HCT116 (cell line): ENCODE results near the gene EEF2. TPM values are rescaled to one million over a fixed set of nuclear protein-coding genes. Genes with fewer than 3 reads are reported as not detected.

Experiments
- ATAC-seq: fragments of 200-7000 bp; cut with Tn5 transposase; 2 replicates; pipeline ENCODE4 v1.9.1; 2020; ENCODE audit warnings: mild to moderate bottlenecking, moderate library complexity
- BruUV-seq: library from RNA; stranded (reverse); fragments of 400-500 nt; replicated peaks from 2 replicates; lab custom pipeline; 2021; lab: Mats Ljungman, UMichigan
- CTCF ChIA-PET: fragments of 300-600 bp; sonication (Branson Sonifier 250); formaldehyde crosslinking; loops from one replicate; lab custom pipeline; 2021; ENCODE audit warnings: antibody characterized with exemption; lab: Charles Lee
- POLR2A ChIA-PET: fragments of 300-600, 350-600 bp; sonication (Branson Sonifier 250); formaldehyde crosslinking; loops from one replicate; lab custom pipeline; 2021; ENCODE audit warnings: antibody characterized with exemption; lab: Charles Lee
- RAD21 ChIA-PET, 2 experiments: fragments of 300-600 bp; sonication (Branson Sonifier 250); formaldehyde crosslinking; loops; one replicate each; lab custom pipeline; 2023; ENCODE audit warnings: low total read pairs in 2 of 2; ENCODE audit not compliant: uncharacterized antibody in 2 of 2, unreplicated experiment in 2 of 2, low non-redundant PET in 1 of 2; lab: Charles Lee
- DNase-seq: peaks from one replicate; pipeline ENCODE4 v3.0.0-alpha.2; 2010; ENCODE audit warnings: low read depth, low spot score
- H2AFZ ChIP-seq: fragments of 200-600 bp; shearing (Covaris generic), sonication (generic); 2 replicates; pipeline ENCODE4 v1.6.1; 2017; ENCODE audit warnings: low read depth, mixed run types, mixed read lengths, antibody characterized with exemption, low read length; ENCODE audit not compliant: poor library complexity, severe bottlenecking
- H3K27ac ChIP-seq: 2 replicates; pipeline ENCODE4 v1.5.1; 2012; ENCODE audit warnings: low read depth, low read length
- H3K27me3 ChIP-seq: fragments of 200-600 bp; sonication (generic); 2 replicates; pipeline ENCODE4 v1.6.1; 2016; ENCODE audit warnings: mixed run types, low read length, mixed read lengths; ENCODE audit not compliant: insufficient read depth
- H3K36me3 ChIP-seq, 2 experiments: fragments of 200-500 bp in 1 of 2; fragments of 200-600 bp in 1 of 2; sonication (Bioruptor generic) in 1 of 2; sonication (generic) in 1 of 2; 2 replicates each; pipeline versions ENCODE4 v1.5.1 to v1.6.1; 2014 to 2016; ENCODE audit warnings: low read length in 2 of 2, inconsistent platforms in 1 of 2, mixed read lengths in 1 of 2, mixed run types in 1 of 2; ENCODE audit not compliant: insufficient read depth in 2 of 2, control insufficient read depth in 1 of 2
- H3K4me1 ChIP-seq, 2 experiments: fragments of 200-600 bp in 1 of 2; sonication (generic) in 1 of 2; 2 replicates each; pipeline versions ENCODE4 v1.5.1 to v1.6.1; 2012 to 2017; ENCODE audit warnings: low read length in 2 of 2, inconsistent platforms in 1 of 2, mild to moderate bottlenecking in 1 of 2, mixed read lengths in 1 of 2, mixed run types in 1 of 2, moderate library complexity in 1 of 2; ENCODE audit not compliant: insufficient read depth in 2 of 2, control insufficient read depth in 1 of 2
- H3K4me2 ChIP-seq: fragments of 200-600 bp; sonication (generic); 2 replicates; pipeline ENCODE4 v1.6.1; 2017; ENCODE audit warnings: mixed run types, low read length, mixed read lengths
- H3K4me3 ChIP-seq, 2 experiments: fragments of 200-600 bp in 1 of 2; sonication (generic) in 1 of 2; replicated peaks in 1 of 2; 2 replicates each; pipeline ENCODE4 v1.5.1; 2011 to 2016; ENCODE audit warnings: low read length in 2 of 2, control low read depth in 1 of 2, low read depth in 1 of 2, mild to moderate bottlenecking in 1 of 2, mixed read lengths in 1 of 2, mixed run types in 1 of 2
- H3K79me2 ChIP-seq: fragments of 200-600 bp; sonication (generic); 2 replicates; pipeline ENCODE4 v1.6.1; 2017; ENCODE audit warnings: mild to moderate bottlenecking, mixed run types, low read length, moderate library complexity, mixed read lengths; ENCODE audit not compliant: insufficient read depth
- H3K9ac ChIP-seq: fragments of 200-600 bp; sonication (generic); 2 replicates; pipeline ENCODE4 v1.6.1; 2016; ENCODE audit warnings: low read length, mixed read lengths
- H3K9me2 ChIP-seq: fragments of 200-600 bp; sonication (generic), shearing (Covaris generic); 2 replicates; pipeline ENCODE4 v1.6.1; 2017; ENCODE audit warnings: mixed run types, mild to moderate bottlenecking, moderate library complexity; ENCODE audit not compliant: insufficient read depth
- H3K9me3 ChIP-seq, 2 experiments: fragments of 200-500 bp in 1 of 2; fragments of 200-600 bp in 1 of 2; sonication (Bioruptor generic) in 1 of 2; sonication (generic) in 1 of 2; 2 replicates each; pipeline ENCODE4 v1.6.1; 2014 to 2017; ENCODE audit warnings: low read length in 2 of 2, mixed read lengths in 2 of 2, inconsistent platforms in 1 of 2, low read depth in 1 of 2, mild to moderate bottlenecking in 1 of 2, mixed run types in 1 of 2, moderate library complexity in 1 of 2; ENCODE audit not compliant: control insufficient read depth in 1 of 2, insufficient read depth in 1 of 2
- H4K20me1 ChIP-seq: fragments of 200-600 bp; sonication (generic), shearing (Covaris generic); 2 replicates; pipeline ENCODE4 v1.6.1; 2017; ENCODE audit warnings: mixed run types, mild to moderate bottlenecking, moderate library complexity; ENCODE audit not compliant: insufficient read depth
- ATF3 ChIP-seq: IDR thresholded peaks from 2 replicates; pipeline ENCODE4 v1.6.1; 2012
- CBX3 ChIP-seq: IDR thresholded peaks from 2 replicates; pipeline ENCODE4 v1.6.1; 2012; ENCODE audit warnings: low read depth
- CEBPB ChIP-seq: IDR thresholded peaks from 2 replicates; pipeline ENCODE4 v1.6.1; 2012; ENCODE audit warnings: low read depth
- EGR1 ChIP-seq: IDR thresholded peaks from 2 replicates; pipeline ENCODE4 v1.6.1; 2012; ENCODE audit warnings: low read depth
- ELF1 ChIP-seq: IDR thresholded peaks from 2 replicates; pipeline ENCODE4 v1.6.1; 2012; ENCODE audit warnings: low read depth, borderline replicate concordance
- EZH2 ChIP-seq: fragments of 200-600 bp; sonication (generic); IDR thresholded peaks from 2 replicates; pipeline ENCODE4 v1.6.1; 2017; ENCODE audit warnings: antibody characterized with exemption, mixed run types
- EZH2phosphoT487 ChIP-seq: fragments of 200-600 bp; IDR thresholded peaks from 2 replicates; pipeline ENCODE4 v1.6.1; 2018; ENCODE audit warnings: antibody characterized with exemption, borderline replicate concordance
- FOSL1 ChIP-seq: IDR thresholded peaks from 2 replicates; pipeline ENCODE4 v1.6.1; 2012; ENCODE audit warnings: low read depth
- JUND ChIP-seq: IDR thresholded peaks from 2 replicates; pipeline ENCODE4 v1.6.1; 2012
- MAX ChIP-seq: IDR thresholded peaks from 2 replicates; pipeline ENCODE4 v1.6.1; 2012
- POLR2A ChIP-seq: IDR thresholded peaks from 2 replicates; pipeline ENCODE4 v1.7.0; 2011; ENCODE audit warnings: borderline replicate concordance; ENCODE audit not compliant: insufficient read depth, insufficient read length; ENCODE audit errors: extremely low read depth
- POLR2AphosphoS5 ChIP-seq: IDR thresholded peaks from 2 replicates; pipeline ENCODE4 v1.6.1; 2011; ENCODE audit warnings: mild to moderate bottlenecking, low read depth, low read length, moderate library complexity
- RAD21 ChIP-seq: IDR thresholded peaks from 2 replicates; pipeline ENCODE4 v1.6.1; 2012; ENCODE audit warnings: low read depth, mild to moderate bottlenecking
- REST ChIP-seq: IDR thresholded peaks from 2 replicates; pipeline ENCODE4 v1.6.1; 2012; ENCODE audit warnings: low read depth
- SIN3A ChIP-seq: IDR thresholded peaks from 2 replicates; pipeline ENCODE4 v1.6.1; 2012; ENCODE audit warnings: low read depth
- SP1 ChIP-seq: IDR thresholded peaks from 2 replicates; pipeline ENCODE4 v1.6.1; 2012; ENCODE audit warnings: low read depth
- SRF ChIP-seq: IDR thresholded peaks from 2 replicates; pipeline ENCODE4 v1.6.1; 2012; ENCODE audit warnings: low read depth
- YY1 ChIP-seq: IDR thresholded peaks from 2 replicates; pipeline ENCODE4 v1.6.1; 2011; ENCODE audit warnings: low read length, low read depth, moderate library complexity, mild to moderate bottlenecking; ENCODE audit not compliant: insufficient replicate concordance; ENCODE audit errors: extremely low read depth
- ZBTB33 ChIP-seq: IDR thresholded peaks from 2 replicates; pipeline ENCODE4 v1.6.1; 2011; ENCODE audit warnings: mild to moderate bottlenecking, low read length, moderate library complexity; ENCODE audit not compliant: insufficient replicate concordance; ENCODE audit errors: extremely low read depth
- ZFX ChIP-seq: fragments of 450-650 bp; IDR thresholded peaks from 2 replicates; pipeline ENCODE4 v1.6.1; 2017
- ZNF274 ChIP-seq: fragments of 200-500 bp; sonication (Bioruptor generic); IDR thresholded peaks from 2 replicates; pipeline ENCODE4 v1.6.1; 2014; ENCODE audit warnings: mild to moderate bottlenecking, low read depth, low read length, inconsistent platforms
- intact Hi-C: fragments of 100-400 bp; cut with micrococcal nuclease; formaldehyde crosslinking; loops from 2 replicates; pipeline ENCODE4 v1.10.0; 2022
- total RNA-seq: library from RNA; stranded (reverse); gene quantifications from one replicate; pipeline ENCODE4 v1.2.1, GENCODE V29; 2021; ENCODE audit not compliant: unreplicated experiment

The EEF2 gene
- total RNA-seq, 1 experiment from 2014 or later = 3,796 TPM

GRCh38 chr19:3968556-3969434, 16.5 kb downstream of the EEF2 start:
- CTCF ChIA-PET = interaction anchor here (0.7 to 1.4 kb wide), 8 partner anchors 16 to 411 kb away, joined by 3 to 11 read pairs (median 3); partner anchors contain the start of gene EEF2
- Histone ChIP-seq H3K4me2 (peak overlapping the region; percentile 83), H3K27me3 (no peaks in the 10 kb centered on the region), H4K20me1 (no peaks in the 10 kb centered on the region), H3K4me3 (peak overlapping the region; percentile 82 to 96; a peak in 3 of 4 replicates), H3K9me2 (no peaks in the 10 kb centered on the region), H3K27ac (peak overlapping the region; percentile 76), H3K4me1 (peaks cover 15 to 30% of the 10 kb centered on the region in 2 experiments), H2AFZ (no peak overlapping the region), H3K36me3 (peaks cover 9 to 24% of the 10 kb centered on the region in 2 experiments; a peak in 2 of 4 replicates), H3K9ac (peak overlapping the region; percentile 99), H3K9me3 (no peaks in the 10 kb centered on the region), H3K79me2 (peaks cover 54% of the 10 kb centered on the region)
- BruUV-seq = no TSS peak
- peak; percentile 59 for ATAC-seq
- intact Hi-C loops = no loop called here
- POLR2A ChIA-PET = interaction anchor here (0.6 to 5.4 kb wide), 7 partner anchors 11 to 117 kb away, joined by 3 to 60 read pairs (median 5); partner anchors contain the start of gene EEF2
- RAD21 ChIA-PET = no interaction called here
- peak; percentile 85 for DNase-seq
- TF ChIP-seq CBX3 = no peak
- TF ChIP-seq SIN3A = no peak
- TF ChIP-seq ZFX = no peak
- TF ChIP-seq SRF = peak; percentile 98
- TF ChIP-seq POLR2AphosphoS5 = no peak
- peak; percentile 76 for TF ChIP-seq JUND
- no peak for TF ChIP-seq CEBPB
- no peak for TF ChIP-seq POLR2A
- TF ChIP-seq EZH2 = no peak
- TF ChIP-seq RAD21 = no peak; the same call in 1 of the 2 replicates
- TF ChIP-seq EGR1 = no peak
- no peak for TF ChIP-seq ZNF274
- no peak; the same call in 1 of the 2 replicates for TF ChIP-seq ATF3
- TF ChIP-seq SP1 = peak; percentile 6; the same call in 1 of the 2 replicates
- TF ChIP-seq EZH2phosphoT487 = no peak
- TF ChIP-seq ELF1 = no peak
- TF ChIP-seq YY1 = no peak
- TF ChIP-seq FOSL1 = peak; percentile 62; the same call in 1 of the 2 replicates
- no peak for TF ChIP-seq ZBTB33
- 0 out of 2 replicates have a peak, but pooled peaks have one; percentile 21 for TF ChIP-seq MAX
- no peak for TF ChIP-seq REST
